ENCODE results near the gene PARP15. TPM values are rescaled to one million over a fixed set of nuclear protein-coding genes. Genes with fewer than 3 reads are reported as not detected.

The PARP15 gene
- total RNA-seq, 1 experiment from 2014 or later, result not detected

GRCh38 chr3:122594025-122594424 lies 16.6 kb downstream of the PARP15 start:
- Mint-ChIP-seq H3K9me3 (ENCODE audit: unreplicated experiment) (peaks cover 8% of the 10 kb centered on the region), H3K27ac (ENCODE audit: low read depth, unreplicated experiment) (no peak overlapping the region), H3K4me1 (ENCODE audit: insufficient read depth, unreplicated experiment) (no peaks in the 10 kb centered on the region), H3K36me3 (ENCODE audit: insufficient read depth, unreplicated experiment) (no peaks in the 10 kb centered on the region), H3K4me3 (ENCODE audit: unreplicated experiment) (no peak overlapping the region), H3K27me3 (ENCODE audit: insufficient read depth, unreplicated experiment) (no peaks in the 10 kb centered on the region)
- POLR2A ChIA-PET, result interaction anchor here (0.9 to 1.8 kb wide), 3 partner anchors 10 to 85 kb away, joined by 3 to 5 read pairs (median 4); no protein-coding TSS in a partner anchor
- no TSS peak for BruUV-seq (replicated peaks)
- no peak for DNase-seq (ENCODE audit: unreplicated experiment)
- TF ChIP-seq, protein P1, sequence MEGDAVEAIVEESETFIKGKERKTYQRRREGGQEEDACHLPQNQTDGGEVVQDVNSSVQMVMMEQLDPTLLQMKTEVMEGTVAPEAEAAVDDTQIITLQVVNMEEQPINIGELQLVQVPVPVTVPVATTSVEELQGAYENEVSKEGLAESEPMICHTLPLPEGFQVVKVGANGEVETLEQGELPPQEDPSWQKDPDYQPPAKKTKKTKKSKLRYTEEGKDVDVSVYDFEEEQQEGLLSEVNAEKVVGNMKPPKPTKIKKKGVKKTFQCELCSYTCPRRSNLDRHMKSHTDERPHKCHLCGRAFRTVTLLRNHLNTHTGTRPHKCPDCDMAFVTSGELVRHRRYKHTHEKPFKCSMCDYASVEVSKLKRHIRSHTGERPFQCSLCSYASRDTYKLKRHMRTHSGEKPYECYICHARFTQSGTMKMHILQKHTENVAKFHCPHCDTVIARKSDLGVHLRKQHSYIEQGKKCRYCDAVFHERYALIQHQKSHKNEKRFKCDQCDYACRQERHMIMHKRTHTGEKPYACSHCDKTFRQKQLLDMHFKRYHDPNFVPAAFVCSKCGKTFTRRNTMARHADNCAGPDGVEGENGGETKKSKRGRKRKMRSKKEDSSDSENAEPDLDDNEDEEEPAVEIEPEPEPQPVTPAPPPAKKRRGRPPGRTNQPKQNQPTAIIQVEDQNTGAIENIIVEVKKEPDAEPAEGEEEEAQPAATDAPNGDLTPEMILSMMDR (IDR thresholded peaks at IDR 0.05; ENCODE audit: unreplicated experiment), result no peak
- intact Hi-C loops (cut with micrococcal nuclease), result no loop called here
- CTCF ChIA-PET, result no interaction called here

DNA sequence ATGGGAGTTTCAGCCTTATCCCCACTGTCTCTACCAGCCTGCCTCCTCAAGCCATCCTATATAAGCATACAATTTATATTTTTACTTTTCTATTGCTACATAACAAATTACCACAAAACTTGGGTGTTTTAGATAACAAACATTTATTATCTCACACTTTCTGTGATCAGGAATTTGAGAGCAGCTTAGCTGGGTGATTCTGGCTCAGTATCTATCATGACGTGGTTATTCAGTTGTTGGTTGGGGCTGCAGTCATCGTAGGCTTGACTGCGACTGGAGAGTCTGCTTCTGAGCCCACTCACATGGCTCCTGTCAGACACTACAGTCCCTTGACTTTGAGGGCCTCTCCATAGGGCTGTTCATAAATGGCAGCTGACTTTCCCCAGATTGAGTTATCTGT lies 20.7 kb downstream of the PARP15 start:
- BruUV-seq (replicated peaks), result no TSS peak
- TF ChIP-seq, protein P1 (IDR thresholded peaks at IDR 0.05; ENCODE audit: unreplicated experiment), result no peak
- no peak for DNase-seq (ENCODE audit: unreplicated experiment)
- POLR2A ChIA-PET, result interaction anchor here (1.1 kb wide), 1 partner anchor 12 kb away, joined by 4 read pairs; no protein-coding TSS in a partner anchor
- Mint-ChIP-seq H3K36me3 (ENCODE audit: insufficient read depth, unreplicated experiment) (no peaks in the 10 kb centered on the region), H3K4me1 (ENCODE audit: insufficient read depth, unreplicated experiment) (no peaks in the 10 kb centered on the region), H3K27ac (ENCODE audit: low read depth, unreplicated experiment) (no peak overlapping the region), H3K27me3 (ENCODE audit: insufficient read depth, unreplicated experiment) (peaks cover 7% of the 10 kb centered on the region), H3K9me3 (ENCODE audit: unreplicated experiment) (peaks cover 8% of the 10 kb centered on the region), H3K4me3 (ENCODE audit: unreplicated experiment) (no peak overlapping the region)
- CTCF ChIA-PET, result no interaction called here
- intact Hi-C loops (cut with micrococcal nuclease), result no loop called here

- Mint-ChIP-seq H3K9me3 (ENCODE audit: unreplicated experiment) (peaks cover 8% of the 10 kb centered on the region), H3K27ac (ENCODE audit: low read depth, unreplicated experiment) (no peak overlapping the region), H3K4me3 (ENCODE audit: unreplicated experiment) (no peak overlapping the region), H3K27me3 (ENCODE audit: insufficient read depth, unreplicated experiment) (peaks cover 7% of the 10 kb centered on the region), H3K4me1 (ENCODE audit: insufficient read depth, unreplicated experiment) (no peaks in the 10 kb centered on the region), H3K36me3 (ENCODE audit: insufficient read depth, unreplicated experiment) (no peaks in the 10 kb centered on the region)
- ChIA-PET POLR2A (interaction anchor here (1.1 kb wide), 1 partner anchor 12 kb away, joined by 4 read pairs; no protein-coding TSS in a partner anchor), CTCF (no interaction called here)
- no peak for DNase-seq (ENCODE audit: unreplicated experiment)
- TF ChIP-seq, protein P1 (IDR thresholded peaks at IDR 0.05; ENCODE audit: unreplicated experiment), result no peak
- no TSS peak for BruUV-seq (replicated peaks)
- intact Hi-C loops (cut with micrococcal nuclease), result no loop called here
Observed at GRCh38 chr3:122598556-122598955, 21.1 kb downstream of the PARP15 start.

GRCh38 chr3:122602011-122602710 lies 24.7 kb downstream of the PARP15 start:
- intact Hi-C loops (cut with micrococcal nuclease), result no loop called here
- no peak overlapping the region for H3K4me3 Mint-ChIP-seq (ENCODE audit: unreplicated experiment)
- ChIA-PET CTCF (interaction anchor here (0.7 kb wide), 1 partner anchor 971 kb away, joined by 3 read pairs; no protein-coding TSS in a partner anchor), POLR2A (no interaction called here)
- no peak for DNase-seq (ENCODE audit: unreplicated experiment)
- peaks cover 7% of the 10 kb centered on the region for H3K27me3 Mint-ChIP-seq (ENCODE audit: insufficient read depth, unreplicated experiment)
- H3K9me3 Mint-ChIP-seq (ENCODE audit: unreplicated experiment), result no peaks in the 10 kb centered on the region
- H3K27ac Mint-ChIP-seq (ENCODE audit: low read depth, unreplicated experiment), result no peak overlapping the region
- no TSS peak for BruUV-seq (replicated peaks)
- no peaks in the 10 kb centered on the region for H3K4me1 Mint-ChIP-seq (ENCODE audit: insufficient read depth, unreplicated experiment)
- TF ChIP-seq, protein P1 (IDR thresholded peaks at IDR 0.05; ENCODE audit: unreplicated experiment), result no peak
- no peaks in the 10 kb centered on the region for H3K36me3 Mint-ChIP-seq (ENCODE audit: insufficient read depth, unreplicated experiment)
